B cell (primary cell): Measurements from ENCODE around the gene FOXE1. TPM values are rescaled to one million over a fixed set of nuclear protein-coding genes. Genes with fewer than 3 reads are reported as not detected.
A peak's percentile ranks its signal among the peaks of the same experiment; 100 is the strongest.

Source experiments
- ATAC-seq: fragments of 200-7000 bp; cut with Tn5 transposase; one replicate; pipeline ENCODE4 v1.10.0; 2021; ENCODE audit warnings: low read depth, mild to moderate bottlenecking, moderate number of reproducible peaks, moderate library complexity
- CTCF ChIA-PET: fragments of 350-600 bp; sonication (Branson Sonifier 250); formaldehyde crosslinking; loops from one replicate; lab custom pipeline; 2021; ENCODE audit warnings: antibody characterized with exemption, inconsistent platforms; lab: Charles Lee
- POLR2A ChIA-PET: fragments of 350-600 bp; sonication (Branson Sonifier 250); formaldehyde crosslinking; loops from one replicate; lab custom pipeline; 2021; ENCODE audit warnings: antibody characterized with exemption; lab: Charles Lee
- DNase-seq: peaks from one replicate; pipeline ENCODE4 v3.0.0; 2013
- H2AFZ ChIP-seq: 2 replicates; pipeline ENCODE4 v1.6.1; 2012; ENCODE audit warnings: mild to moderate bottlenecking, low read depth, low read length; ENCODE audit not compliant: insufficient read depth, poor library complexity, severe bottlenecking
- H3K27ac ChIP-seq, 2 donors: 1 replicate in 1 of 2; 2 replicates in 1 of 2; pipeline ENCODE4 v1.5.1; 2012 to 2013; ENCODE audit warnings: low read length in 2 of 2, mild to moderate bottlenecking in 2 of 2, moderate library complexity in 1 of 2
- H3K27me3 ChIP-seq, 4 experiments: fragments of 200-600 bp in 1 of 4; sonication (generic) in 1 of 4; replicated peaks in 1 of 4; 1 replicate in 2 of 4; 2 replicates in 2 of 4; pipeline versions ENCODE4 v1.6.1 to v1.7.0; 2013 to 2016; ENCODE audit warnings: low read length in 3 of 4, mild to moderate bottlenecking in 2 of 4, mixed read lengths in 1 of 4, moderate library complexity in 1 of 4; ENCODE audit not compliant: insufficient read depth in 4 of 4, control insufficient read depth in 3 of 4; ENCODE audit errors: control extremely low read depth in 1 of 4
- H3K36me3 ChIP-seq, 2 experiments: replicated peaks in 1 of 2; 1 replicate in 1 of 2; 2 replicates in 1 of 2; pipeline versions ENCODE4 v1.6.1 to v1.7.1; 2013; ENCODE audit warnings: low read length in 1 of 2; ENCODE audit not compliant: insufficient read depth in 2 of 2, control insufficient read depth in 1 of 2; ENCODE audit errors: control extremely low read depth in 1 of 2, extremely low read depth in 1 of 2
- H3K4me1 ChIP-seq, 2 donors: fragments of 200-600 bp in 1 of 2; sonication (generic) in 1 of 2; 1 replicate in 1 of 2; 2 replicates in 1 of 2; pipeline versions ENCODE4 v1.5.1 to v1.6.1; 2013 to 2017; ENCODE audit warnings: low read length in 2 of 2; ENCODE audit not compliant: control insufficient read depth in 2 of 2, insufficient read depth in 2 of 2
- H3K4me2 ChIP-seq: replicated peaks from 2 replicates; pipeline ENCODE3; 2012; ENCODE audit warnings: mild to moderate bottlenecking, low read depth, low read length; ENCODE audit not compliant: poor library complexity, severe bottlenecking
- H3K4me3 ChIP-seq, 5 experiments: fragments of 200-600 bp in 1 of 5; sonication (generic) in 1 of 5; 1 replicate in 3 of 5; 2 replicates in 2 of 5; pipeline versions ENCODE4 v1.5.1 to v1.7.0; 2011 to 2016; ENCODE audit warnings: low read length in 4 of 5, mild to moderate bottlenecking in 4 of 5, low read depth in 2 of 5, control low read depth in 1 of 5, moderate library complexity in 1 of 5; ENCODE audit not compliant: insufficient read depth in 1 of 5; ENCODE audit errors: control extremely low read depth in 1 of 5, extremely low read depth in 1 of 5
- H3K79me2 ChIP-seq: fragments of 200-600 bp; sonication (generic); one replicate; pipeline ENCODE4 v1.6.0; 2016; ENCODE audit warnings: low read length; ENCODE audit not compliant: control insufficient read depth, insufficient read depth
- H3K9ac ChIP-seq: fragments of 200-600 bp; sonication (generic); 2 replicates; pipeline ENCODE4 v1.6.1; 2017; ENCODE audit warnings: mild to moderate bottlenecking, low read length, moderate library complexity
- H3K9me3 ChIP-seq, 3 donors: one replicate each; pipeline versions ENCODE4 v1.6.1 to v1.7.1; 2013; ENCODE audit warnings: low read length in 2 of 3; ENCODE audit not compliant: control insufficient read depth in 2 of 3, insufficient read depth in 1 of 3; ENCODE audit errors: control extremely low read depth in 1 of 3
- H4K20me1 ChIP-seq: 2 replicates; pipeline ENCODE4 v1.6.0; 2012; ENCODE audit warnings: mild to moderate bottlenecking, low read length; ENCODE audit not compliant: insufficient read depth, control insufficient read depth, poor library complexity, severe bottlenecking
- H3K27ac Mint-ChIP-seq: one replicate; pipeline ENCODE4 v1.8.0; 2021; ENCODE audit warnings: mixed read lengths
- H3K27me3 Mint-ChIP-seq: one replicate; pipeline ENCODE4 v1.8.0; 2021; ENCODE audit warnings: mixed read lengths
- H3K4me1 Mint-ChIP-seq: one replicate; pipeline ENCODE4 v1.8.0; 2021; ENCODE audit warnings: mixed read lengths
- H3K4me3 Mint-ChIP-seq: one replicate; pipeline ENCODE4 v1.8.0; 2021; ENCODE audit warnings: mixed read lengths
- H3K9me3 Mint-ChIP-seq: one replicate; pipeline ENCODE4 v1.8.0; 2022; ENCODE audit warnings: mixed read lengths; ENCODE audit not compliant: insufficient read depth
- EZH2 ChIP-seq: IDR thresholded peaks from 2 replicates; pipeline ENCODE4 v1.6.1; 2012; ENCODE audit warnings: borderline replicate concordance, low read depth, mild to moderate bottlenecking, moderate library complexity, low read length; ENCODE audit not compliant: insufficient read depth, poor library complexity, severe bottlenecking
- WGBS: methylation state at CpG from one replicate; pipeline ENCODE4 v1.1.5; 2013; ENCODE audit warnings: missing lambda C conversion rate; ENCODE audit not compliant: insufficient coverage; 5-methylcytosine and 5-hydroxymethylcytosine counted together
- intact Hi-C: fragments of 100-400 bp; cut with micrococcal nuclease; formaldehyde crosslinking; loops from one replicate; pipeline ENCODE4 v1.10.0; 2022
- polyA minus RNA-seq: library from RNA; depleted of rRNA, polyadenylated mRNA; stranded (reverse); fragments of >200 nt; gene quantifications from 2 replicates; pipeline ENCODE4 v1.2.3, GENCODE V29; 2012
- polyA plus RNA-seq: library from polyadenylated mRNA; depleted of rRNA; stranded (reverse); fragments of >200 nt; gene quantifications from 2 replicates; pipeline ENCODE4 v1.2.3, GENCODE V29; 2012
- total RNA-seq, 2 donors: library from RNA; stranded (reverse); fragments of 120-200 nt in 1 of 2; gene quantifications; 1 replicate in 1 of 2; 2 replicates in 1 of 2; pipeline versions ENCODE4 v1.2.3 to v1.2.4, GENCODE V29; 2013 to 2022
- TF ChIP-seq, protein P1 (sequence below): fragments of 200-600 bp; IDR thresholded peaks from one replicate; pipeline ENCODE4 v1.8.0; 2022; ENCODE audit warnings: antibody characterized with exemption, mild to moderate bottlenecking

The FOXE1 gene
- total RNA-seq (not detected in 2 replicates), polyA plus RNA-seq (not detected in 2 replicates), polyA minus RNA-seq (0.26 TPM in 1 of 2 replicates, not detected in the other)
- 0.02 TPM for total RNA-seq (2013)

- Histone ChIP-seq H3K27me3 (peaks cover 0 to 91% (median 74%) of the 10 kb centered on the region in 4 experiments), H2AFZ (peak within 1 kb of the TSS; percentile 74), H3K36me3 (no peaks in the 10 kb centered on the region), H3K4me2 (peak within 1 kb of the TSS; percentile 89), H3K9me3 (peaks cover 2 to 69% (median 14%) of the 10 kb centered on the region in 3 donors), H3K4me1 (peaks cover 41 to 58% of the 10 kb centered on the region in 2 donors), H3K9ac (peak within 1 kb of the TSS; percentile 51), H3K4me3 (peak within 1 kb of the TSS in 4 of 5 experiments; percentile 37 to 61 (median 46)), H3K27ac (no peak within 1 kb of the TSS), H4K20me1 (no peaks in the 10 kb centered on the region), H3K79me2 (no peaks in the 10 kb centered on the region)
- TF ChIP-seq, protein P1, sequence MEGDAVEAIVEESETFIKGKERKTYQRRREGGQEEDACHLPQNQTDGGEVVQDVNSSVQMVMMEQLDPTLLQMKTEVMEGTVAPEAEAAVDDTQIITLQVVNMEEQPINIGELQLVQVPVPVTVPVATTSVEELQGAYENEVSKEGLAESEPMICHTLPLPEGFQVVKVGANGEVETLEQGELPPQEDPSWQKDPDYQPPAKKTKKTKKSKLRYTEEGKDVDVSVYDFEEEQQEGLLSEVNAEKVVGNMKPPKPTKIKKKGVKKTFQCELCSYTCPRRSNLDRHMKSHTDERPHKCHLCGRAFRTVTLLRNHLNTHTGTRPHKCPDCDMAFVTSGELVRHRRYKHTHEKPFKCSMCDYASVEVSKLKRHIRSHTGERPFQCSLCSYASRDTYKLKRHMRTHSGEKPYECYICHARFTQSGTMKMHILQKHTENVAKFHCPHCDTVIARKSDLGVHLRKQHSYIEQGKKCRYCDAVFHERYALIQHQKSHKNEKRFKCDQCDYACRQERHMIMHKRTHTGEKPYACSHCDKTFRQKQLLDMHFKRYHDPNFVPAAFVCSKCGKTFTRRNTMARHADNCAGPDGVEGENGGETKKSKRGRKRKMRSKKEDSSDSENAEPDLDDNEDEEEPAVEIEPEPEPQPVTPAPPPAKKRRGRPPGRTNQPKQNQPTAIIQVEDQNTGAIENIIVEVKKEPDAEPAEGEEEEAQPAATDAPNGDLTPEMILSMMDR: no peak
- peak; percentile 4 for TF ChIP-seq EZH2
- peaks cover 63% of the 10 kb centered on the region for H3K27me3 Mint-ChIP-seq
- CTCF ChIA-PET: no interaction called here
- no peaks in the 10 kb centered on the region for H3K9me3 Mint-ChIP-seq
- intact Hi-C loops: loop anchor here (5.0 kb wide), 1 partner anchor 69 kb away; the partner anchor contains the start of gene TRMO
- POLR2A ChIA-PET: no interaction called here
- peak within 1 kb of the TSS; percentile 77 for H3K27ac Mint-ChIP-seq
- 3% methylated on average over 83 of the region's 83 CpGs for WGBS
- DNase-seq (peak; percentile 64), ATAC-seq (peak; percentile 11)
- peaks cover 25% of the 10 kb centered on the region for H3K4me1 Mint-ChIP-seq
- H3K4me3 Mint-ChIP-seq: peak within 1 kb of the TSS; percentile 89
These were observed at the start of gene FOXE1 for GRCh38 chr9:97853056-97853843. Gene FOXE1 (plus strand): TSS chr9:97853226. CDS start chr9:97853915, 689 bp downstream.

DNA sequence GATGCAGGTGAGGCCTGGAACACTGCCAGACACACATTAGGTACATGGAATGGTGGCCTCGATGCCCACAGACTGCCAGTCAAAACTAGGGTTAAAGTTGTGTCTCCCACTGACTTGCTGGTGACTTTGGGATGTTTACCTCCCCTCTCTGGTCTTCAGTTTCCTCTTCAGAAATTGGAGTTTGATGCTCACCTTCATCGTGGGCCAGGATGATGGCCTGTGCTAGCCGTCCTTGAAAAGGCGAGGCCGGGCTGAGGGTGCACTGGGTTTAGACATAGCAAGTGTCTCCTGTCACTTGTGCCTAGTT is 49.0 kb upstream of the FOXE1 start:
- ATAC-seq (no peak), DNase-seq (no peak)
- H3K4me3 Mint-ChIP-seq: peak overlapping the region; percentile 87
- intact Hi-C loops: loop anchor here (5.0 to 10.0 kb wide), 2 partner anchors 89 to 1242 kb away; no protein-coding TSS in a partner anchor
- TF ChIP-seq, protein P1: peak; percentile 4
- no peak for TF ChIP-seq EZH2
- peaks cover 7 to 9% of the 10 kb centered on the region in 2 donors for H3K4me1 ChIP-seq
- peak overlapping the region; percentile 84 for H3K4me2 ChIP-seq
- H4K20me1 ChIP-seq: no peaks in the 10 kb centered on the region
- no peaks in the 10 kb centered on the region for H3K9me3 Mint-ChIP-seq
- no peak overlapping the region for H3K27ac ChIP-seq
- no peaks in the 10 kb centered on the region for H3K36me3 ChIP-seq
- peak overlapping the region; percentile 67 for H3K9ac ChIP-seq
- peaks cover 10% of the 10 kb centered on the region for H3K4me1 Mint-ChIP-seq
- no peak overlapping the region for H3K27ac Mint-ChIP-seq
- H3K4me3 ChIP-seq: peak overlapping the region in 4 of 5 experiments; percentile 36 to 64 (median 56)
- H3K9me3 ChIP-seq: no peaks in the 10 kb centered on the region
- peak overlapping the region; percentile 83 for H2AFZ ChIP-seq
- peaks cover 0 to 20% (median 7%) of the 10 kb centered on the region in 4 experiments for H3K27me3 ChIP-seq
- ChIA-PET POLR2A (interaction anchor here (0.6 kb wide), 1 partner anchor 35 kb away, joined by 5 read pairs; no protein-coding TSS in a partner anchor), CTCF (no interaction called here)
- no peaks in the 10 kb centered on the region for H3K79me2 ChIP-seq
- WGBS: 82% methylated on average over 5 of the region's 5 CpGs
- H3K27me3 Mint-ChIP-seq: peaks cover 32% of the 10 kb centered on the region
